HL-60 (cell line): ENCODE data around the gene PCP4.

Source experiments
- POLR2AphosphoS5 ChIP-seq: IDR thresholded peaks from 2 replicates; pipeline ENCODE4 v1.6.1; 2012; ENCODE audit warnings: low read depth
- TF ChIP-seq, protein P1 (sequence below): IDR thresholded peaks from one replicate; pipeline ENCODE4 v1.5.1; 2011; ENCODE audit warnings: low read length, control low read depth, inconsistent platforms; ENCODE audit not compliant: insufficient read depth
- TF ChIP-seq, protein P2 (sequence below): IDR thresholded peaks from 2 replicates; pipeline ENCODE4 v1.6.1; 2012; ENCODE audit warnings: low read depth; ENCODE audit not compliant: insufficient replicate concordance

DNA sequence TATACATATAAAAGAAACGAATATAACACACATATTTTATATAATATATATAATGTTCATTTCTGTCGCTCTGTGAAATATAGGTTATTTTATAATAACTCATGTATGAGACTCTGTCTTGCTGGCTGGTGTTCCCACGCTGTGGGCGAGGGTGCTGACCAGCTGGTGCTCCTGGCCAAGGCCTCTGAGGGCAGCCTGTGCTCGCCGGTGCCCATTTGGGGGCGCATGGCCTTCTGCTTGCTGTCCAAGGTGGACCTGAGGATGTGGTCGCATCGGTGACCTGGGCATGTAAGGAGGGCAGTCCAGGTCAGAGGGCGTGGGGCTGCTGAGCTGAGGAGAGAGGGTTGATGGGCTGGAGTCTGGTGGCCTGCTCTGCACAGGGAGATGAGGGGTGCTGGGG is 1.1 kb upstream of the PCP4 start:
- TF ChIP-seq, protein P1, sequence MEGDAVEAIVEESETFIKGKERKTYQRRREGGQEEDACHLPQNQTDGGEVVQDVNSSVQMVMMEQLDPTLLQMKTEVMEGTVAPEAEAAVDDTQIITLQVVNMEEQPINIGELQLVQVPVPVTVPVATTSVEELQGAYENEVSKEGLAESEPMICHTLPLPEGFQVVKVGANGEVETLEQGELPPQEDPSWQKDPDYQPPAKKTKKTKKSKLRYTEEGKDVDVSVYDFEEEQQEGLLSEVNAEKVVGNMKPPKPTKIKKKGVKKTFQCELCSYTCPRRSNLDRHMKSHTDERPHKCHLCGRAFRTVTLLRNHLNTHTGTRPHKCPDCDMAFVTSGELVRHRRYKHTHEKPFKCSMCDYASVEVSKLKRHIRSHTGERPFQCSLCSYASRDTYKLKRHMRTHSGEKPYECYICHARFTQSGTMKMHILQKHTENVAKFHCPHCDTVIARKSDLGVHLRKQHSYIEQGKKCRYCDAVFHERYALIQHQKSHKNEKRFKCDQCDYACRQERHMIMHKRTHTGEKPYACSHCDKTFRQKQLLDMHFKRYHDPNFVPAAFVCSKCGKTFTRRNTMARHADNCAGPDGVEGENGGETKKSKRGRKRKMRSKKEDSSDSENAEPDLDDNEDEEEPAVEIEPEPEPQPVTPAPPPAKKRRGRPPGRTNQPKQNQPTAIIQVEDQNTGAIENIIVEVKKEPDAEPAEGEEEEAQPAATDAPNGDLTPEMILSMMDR: no peak
- TF ChIP-seq, protein P2, sequence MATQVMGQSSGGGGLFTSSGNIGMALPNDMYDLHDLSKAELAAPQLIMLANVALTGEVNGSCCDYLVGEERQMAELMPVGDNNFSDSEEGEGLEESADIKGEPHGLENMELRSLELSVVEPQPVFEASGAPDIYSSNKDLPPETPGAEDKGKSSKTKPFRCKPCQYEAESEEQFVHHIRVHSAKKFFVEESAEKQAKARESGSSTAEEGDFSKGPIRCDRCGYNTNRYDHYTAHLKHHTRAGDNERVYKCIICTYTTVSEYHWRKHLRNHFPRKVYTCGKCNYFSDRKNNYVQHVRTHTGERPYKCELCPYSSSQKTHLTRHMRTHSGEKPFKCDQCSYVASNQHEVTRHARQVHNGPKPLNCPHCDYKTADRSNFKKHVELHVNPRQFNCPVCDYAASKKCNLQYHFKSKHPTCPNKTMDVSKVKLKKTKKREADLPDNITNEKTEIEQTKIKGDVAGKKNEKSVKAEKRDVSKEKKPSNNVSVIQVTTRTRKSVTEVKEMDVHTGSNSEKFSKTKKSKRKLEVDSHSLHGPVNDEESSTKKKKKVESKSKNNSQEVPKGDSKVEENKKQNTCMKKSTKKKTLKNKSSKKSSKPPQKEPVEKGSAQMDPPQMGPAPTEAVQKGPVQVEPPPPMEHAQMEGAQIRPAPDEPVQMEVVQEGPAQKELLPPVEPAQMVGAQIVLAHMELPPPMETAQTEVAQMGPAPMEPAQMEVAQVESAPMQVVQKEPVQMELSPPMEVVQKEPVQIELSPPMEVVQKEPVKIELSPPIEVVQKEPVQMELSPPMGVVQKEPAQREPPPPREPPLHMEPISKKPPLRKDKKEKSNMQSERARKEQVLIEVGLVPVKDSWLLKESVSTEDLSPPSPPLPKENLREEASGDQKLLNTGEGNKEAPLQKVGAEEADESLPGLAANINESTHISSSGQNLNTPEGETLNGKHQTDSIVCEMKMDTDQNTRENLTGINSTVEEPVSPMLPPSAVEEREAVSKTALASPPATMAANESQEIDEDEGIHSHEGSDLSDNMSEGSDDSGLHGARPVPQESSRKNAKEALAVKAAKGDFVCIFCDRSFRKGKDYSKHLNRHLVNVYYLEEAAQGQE: no peak
- no peak for TF ChIP-seq POLR2AphosphoS5
